ENCODE results near the gene GBX1.

DNA sequence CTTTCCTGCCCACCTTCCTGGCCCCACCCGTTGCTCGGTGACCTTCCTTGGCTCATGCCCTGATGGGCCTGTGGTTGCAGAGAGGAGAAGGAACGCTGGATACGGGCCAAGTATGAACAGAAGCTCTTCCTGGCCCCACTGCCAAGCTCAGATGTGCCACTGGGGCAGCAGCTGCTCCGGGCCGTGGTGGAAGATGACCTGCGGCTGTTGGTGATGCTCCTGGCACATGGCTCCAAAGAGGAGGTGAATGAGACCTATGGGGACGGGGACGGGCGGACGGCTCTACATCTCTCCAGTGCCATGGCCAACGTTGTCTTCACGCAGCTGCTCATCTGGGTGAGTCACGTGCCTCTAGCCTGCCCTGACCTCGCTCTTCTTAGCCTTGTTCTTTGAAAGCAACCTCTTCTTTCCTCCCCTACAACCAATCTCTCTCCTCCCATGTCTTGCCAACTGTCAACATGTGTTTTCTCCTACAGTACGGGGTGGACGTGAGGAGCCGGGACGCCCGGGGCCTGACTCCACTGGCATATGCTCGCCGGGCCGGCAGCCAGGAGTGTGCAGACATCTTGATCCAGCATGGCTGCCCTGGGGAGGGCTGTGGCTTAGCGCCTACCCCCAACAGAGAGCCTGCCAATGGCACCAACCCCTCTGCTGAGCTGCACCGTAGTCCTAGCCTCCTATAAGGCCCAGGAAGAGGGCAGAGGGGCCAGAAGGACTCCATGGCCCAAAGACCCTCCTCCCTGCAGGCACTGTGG, 24.1 kb downstream of the GBX1 start:
- TF ChIP-seq, protein P1, sequence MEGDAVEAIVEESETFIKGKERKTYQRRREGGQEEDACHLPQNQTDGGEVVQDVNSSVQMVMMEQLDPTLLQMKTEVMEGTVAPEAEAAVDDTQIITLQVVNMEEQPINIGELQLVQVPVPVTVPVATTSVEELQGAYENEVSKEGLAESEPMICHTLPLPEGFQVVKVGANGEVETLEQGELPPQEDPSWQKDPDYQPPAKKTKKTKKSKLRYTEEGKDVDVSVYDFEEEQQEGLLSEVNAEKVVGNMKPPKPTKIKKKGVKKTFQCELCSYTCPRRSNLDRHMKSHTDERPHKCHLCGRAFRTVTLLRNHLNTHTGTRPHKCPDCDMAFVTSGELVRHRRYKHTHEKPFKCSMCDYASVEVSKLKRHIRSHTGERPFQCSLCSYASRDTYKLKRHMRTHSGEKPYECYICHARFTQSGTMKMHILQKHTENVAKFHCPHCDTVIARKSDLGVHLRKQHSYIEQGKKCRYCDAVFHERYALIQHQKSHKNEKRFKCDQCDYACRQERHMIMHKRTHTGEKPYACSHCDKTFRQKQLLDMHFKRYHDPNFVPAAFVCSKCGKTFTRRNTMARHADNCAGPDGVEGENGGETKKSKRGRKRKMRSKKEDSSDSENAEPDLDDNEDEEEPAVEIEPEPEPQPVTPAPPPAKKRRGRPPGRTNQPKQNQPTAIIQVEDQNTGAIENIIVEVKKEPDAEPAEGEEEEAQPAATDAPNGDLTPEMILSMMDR (IDR thresholded peaks at IDR 0.05), result no peak
- TF ChIP-seq EZH2 (IDR thresholded peaks at IDR 0.05), result no peak

All from neural progenitor cell (in vitro differentiated cells).